Stimulated activated CD4-positive, alpha-beta T cell treated with anti-CD3 and anti-CD28 coated beads, Interleukin-15, amount 100 ng/mL, for 48 hours (primary cell): ENCODE measurements around the gene VSTM4.

Source experiments
- DNase-seq, 2 donors: peaks; one replicate each; pipeline ENCODE4 v3.0.0-alpha.2; 2020; ENCODE audit warnings: low read depth in 2 of 2

The VSTM4 gene

GRCh38 chr10:49091450-49092210, 23.7 kb downstream of the VSTM4 start:
- DNase-seq = no peak

- DNase-seq = no peak
These were observed 24.5 kb downstream of the VSTM4 start for GRCh38 chr10:49090696-49091380.

- no peak for DNase-seq
These were observed 25.1 kb downstream of the VSTM4 start for GRCh38 chr10:49090189-49090575.

GRCh38 chr10:49089557-49090188, 25.6 kb downstream of the VSTM4 start:
- DNase-seq = no peak

GRCh38 chr10:49089152-49089551, 26.2 kb downstream of the VSTM4 start:
- no peak for DNase-seq

GRCh38 chr10:49086889-49087288, 28.4 kb downstream of the VSTM4 start:
- DNase-seq = no peak

GRCh38 chr10:49083261-49083660, 32.1 kb downstream of the VSTM4 start:
- DNase-seq = no peak

GRCh38 chr10:49082766-49083165, 32.6 kb downstream of the VSTM4 start:
- DNase-seq = no peak

- DNase-seq = no peak
These were observed 33.6 kb downstream of the VSTM4 start for GRCh38 chr10:49081547-49082275.

- DNase-seq = no peak
These were observed 34.4 kb downstream of the VSTM4 start for GRCh38 chr10:49080965-49081364.

GRCh38 chr10:49080071-49080470, 35.3 kb downstream of the VSTM4 start:
- DNase-seq = no peak

- no peak for DNase-seq
These were observed 35.8 kb downstream of the VSTM4 start for GRCh38 chr10:49079499-49079898.

- no peak for DNase-seq
These were observed 36.2 kb downstream of the VSTM4 start for GRCh38 chr10:49079072-49079471.

- DNase-seq = no peak
These were observed 36.9 kb downstream of the VSTM4 start for GRCh38 chr10:49078433-49078832.

- DNase-seq = peak in 1 of 2 donors; percentile 4
These were observed 38.4 kb downstream of the VSTM4 start for GRCh38 chr10:49076741-49077521.

GRCh38 chr10:49076319-49076718, 39.0 kb downstream of the VSTM4 start:
- no peak for DNase-seq

- no peak for DNase-seq
These were observed 39.6 kb downstream of the VSTM4 start for GRCh38 chr10:49075743-49076142.

- no peak for DNase-seq
These were observed 40.3 kb downstream of the VSTM4 start for GRCh38 chr10:49074836-49075682.

- no peak for DNase-seq
These were observed 43.0 kb downstream of the VSTM4 start for GRCh38 chr10:49072166-49072885.
